NCI-H2081 (cell line): ENCODE measurements around the gene TSPAN14.

Experiments used
- DNase-seq, 2 experiments: peaks; one replicate each; lab custom pipeline; 2025; lab: John Stamatoyannopoulos, UW

TSPAN14 gene

DNA sequence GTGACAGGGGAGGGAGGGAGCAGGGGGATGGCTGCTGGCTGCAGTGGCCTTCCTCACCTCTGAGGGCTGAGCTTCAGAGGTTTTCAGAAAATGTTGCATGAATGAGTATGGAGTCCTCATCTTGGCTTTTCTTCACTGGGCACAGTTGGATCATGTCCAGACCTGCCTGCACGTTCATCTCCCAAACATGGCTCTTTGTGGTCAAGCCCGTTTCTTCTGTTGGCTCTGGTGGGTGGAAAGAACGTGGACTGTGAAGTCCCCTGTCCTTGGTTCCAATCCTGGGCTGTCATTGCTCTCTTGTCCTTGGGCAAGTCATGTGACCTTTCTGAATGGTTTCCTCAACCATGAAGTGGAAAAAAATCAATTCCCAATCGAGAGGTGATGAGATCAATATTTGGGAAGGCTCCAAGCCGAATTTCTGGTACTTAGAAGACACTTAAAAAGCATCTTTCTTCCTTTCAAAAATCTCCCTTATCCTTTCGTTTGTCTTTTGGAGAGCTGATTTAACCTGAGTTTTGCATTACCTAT, 34.5 kb downstream of the TSPAN14 start:
- no peak for DNase-seq

DNA sequence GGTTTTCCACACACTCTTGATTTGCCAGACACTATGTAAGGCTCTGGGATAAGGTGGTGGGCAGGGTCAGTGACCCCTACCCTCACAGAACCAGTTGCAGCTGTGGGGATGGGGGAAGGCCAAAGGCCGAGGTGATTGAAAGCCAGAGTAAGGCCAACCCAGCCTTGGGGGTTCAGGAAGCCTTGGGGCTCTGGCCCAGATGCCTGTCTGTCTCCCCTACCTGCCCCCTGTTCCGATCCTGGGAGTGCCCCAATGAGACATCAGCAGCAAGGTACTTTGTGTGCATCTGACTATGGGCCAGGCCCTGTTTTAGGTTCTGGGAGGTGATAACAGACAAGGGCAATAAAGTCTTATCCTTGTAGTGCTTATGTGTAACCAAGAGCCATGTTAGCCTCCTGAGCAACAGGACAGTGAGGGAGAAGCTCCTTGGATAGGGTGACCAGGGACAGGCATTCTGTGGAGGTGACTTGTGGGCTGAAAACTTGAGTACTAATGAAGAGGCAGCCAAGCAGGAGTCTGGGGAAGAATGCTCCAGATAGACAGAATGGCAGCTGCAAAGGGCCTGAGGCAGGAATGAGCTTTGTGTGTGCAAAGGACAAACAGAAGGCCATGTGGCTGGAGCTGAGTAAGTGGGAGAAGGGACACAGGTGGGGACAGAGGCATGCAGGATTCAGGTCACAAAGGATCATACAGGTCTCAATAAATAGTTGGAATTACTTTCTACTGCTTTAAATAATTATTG, 35.4 kb downstream of the TSPAN14 start:
- no peak for DNase-seq

DNA sequence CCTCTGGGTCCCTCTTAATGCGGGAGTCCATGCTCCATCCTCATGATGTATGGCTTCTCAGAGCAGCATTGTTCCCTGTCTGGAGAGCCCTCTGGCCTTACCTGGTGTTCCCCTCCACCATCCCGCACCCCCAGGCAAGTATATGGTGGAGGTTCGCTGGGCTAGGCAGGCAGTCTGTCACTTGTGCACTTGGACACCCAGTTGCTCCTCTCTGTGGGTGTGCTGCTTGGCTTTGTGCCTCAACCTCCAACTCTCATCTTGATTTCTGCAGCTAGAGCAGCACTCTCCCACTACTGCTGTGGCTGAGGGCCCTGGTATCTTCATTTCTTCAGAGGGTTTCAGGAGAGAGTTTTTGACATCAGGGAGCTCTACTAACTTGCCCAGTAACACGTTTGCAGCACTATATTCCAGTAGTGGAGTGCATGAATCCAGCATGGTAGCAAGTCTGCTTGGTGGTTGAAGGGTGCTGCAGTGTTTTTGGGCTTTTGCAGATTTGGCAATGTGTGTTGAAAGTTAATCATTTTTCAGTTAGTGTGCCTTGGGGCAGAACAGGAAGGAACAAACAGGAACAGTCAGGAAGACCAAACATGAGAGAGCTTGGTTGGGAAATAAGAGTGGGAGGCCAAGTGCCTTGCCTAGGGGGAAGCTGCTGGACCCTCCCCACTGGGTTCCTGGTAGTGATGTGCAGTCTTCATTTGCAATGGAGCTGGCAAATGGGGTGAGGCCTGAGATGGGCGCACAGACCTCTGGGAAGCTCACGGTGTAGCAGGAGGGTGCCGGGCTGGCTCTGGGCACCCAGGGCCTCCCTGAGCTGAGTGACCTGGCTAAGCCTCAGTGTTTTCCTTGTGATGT, 37.4 kb downstream of the TSPAN14 start:
- DNase-seq = no peak

DNA sequence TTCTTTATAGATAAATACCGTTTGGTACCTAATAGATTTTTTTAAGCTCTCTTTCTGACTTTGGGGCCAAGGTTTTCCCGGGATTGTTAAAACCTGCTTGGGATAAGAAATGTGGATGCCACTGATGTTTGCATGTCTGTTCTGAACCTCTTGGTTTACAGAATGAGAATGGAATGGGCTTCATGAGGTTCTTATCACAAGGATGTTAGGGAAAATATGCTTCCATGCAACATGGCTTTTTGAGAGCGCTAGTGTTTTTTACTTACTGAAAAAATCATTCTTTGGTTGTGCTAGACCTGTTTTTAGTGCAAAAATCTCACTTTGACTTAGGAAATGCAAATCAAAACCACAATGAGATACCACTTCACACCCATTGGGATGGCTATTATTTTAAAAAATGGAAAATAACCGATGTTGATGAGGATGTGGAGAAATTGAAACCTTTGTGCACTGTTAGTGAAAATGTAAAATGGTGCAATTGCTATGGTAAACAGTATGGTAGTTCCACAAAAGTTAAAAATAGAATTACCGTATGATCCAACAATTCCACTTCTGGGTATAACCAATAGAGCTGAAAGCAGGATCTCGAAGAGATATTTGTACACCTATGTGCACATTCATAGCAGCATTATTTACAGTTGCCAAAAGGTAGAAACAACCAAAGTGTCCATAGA, 38.9 kb downstream of the TSPAN14 start:
- DNase-seq = no peak

DNA sequence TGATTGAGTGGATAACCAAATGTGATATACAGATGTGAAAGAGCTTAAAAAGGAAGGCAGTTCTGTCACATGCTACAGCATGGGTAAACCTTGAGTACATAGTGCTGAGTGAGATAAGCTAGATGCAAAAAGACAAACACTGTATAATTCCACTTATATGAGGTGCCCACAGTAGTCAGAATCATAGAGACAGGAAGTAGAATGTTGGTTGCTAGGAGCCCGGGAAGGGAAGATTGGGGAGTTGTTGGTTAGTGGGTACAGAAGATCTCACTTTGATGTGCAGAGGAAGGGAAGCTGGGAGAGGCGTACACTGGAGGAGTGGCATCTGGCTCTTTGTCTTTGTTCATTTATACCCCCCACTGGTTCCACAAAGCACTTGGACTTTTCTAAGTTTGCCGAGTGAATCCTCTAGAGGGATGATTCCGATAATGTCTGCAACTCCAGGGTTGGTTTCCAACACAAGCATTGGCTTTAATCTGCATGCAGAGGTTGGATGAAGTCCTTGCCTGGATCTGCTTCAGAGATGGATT, 39.5 kb downstream of the TSPAN14 start:
- DNase-seq = no peak

- no peak for DNase-seq
These were observed 42.6 kb downstream of the TSPAN14 start for GRCh38 chr10:80496555-80497172.

DNA sequence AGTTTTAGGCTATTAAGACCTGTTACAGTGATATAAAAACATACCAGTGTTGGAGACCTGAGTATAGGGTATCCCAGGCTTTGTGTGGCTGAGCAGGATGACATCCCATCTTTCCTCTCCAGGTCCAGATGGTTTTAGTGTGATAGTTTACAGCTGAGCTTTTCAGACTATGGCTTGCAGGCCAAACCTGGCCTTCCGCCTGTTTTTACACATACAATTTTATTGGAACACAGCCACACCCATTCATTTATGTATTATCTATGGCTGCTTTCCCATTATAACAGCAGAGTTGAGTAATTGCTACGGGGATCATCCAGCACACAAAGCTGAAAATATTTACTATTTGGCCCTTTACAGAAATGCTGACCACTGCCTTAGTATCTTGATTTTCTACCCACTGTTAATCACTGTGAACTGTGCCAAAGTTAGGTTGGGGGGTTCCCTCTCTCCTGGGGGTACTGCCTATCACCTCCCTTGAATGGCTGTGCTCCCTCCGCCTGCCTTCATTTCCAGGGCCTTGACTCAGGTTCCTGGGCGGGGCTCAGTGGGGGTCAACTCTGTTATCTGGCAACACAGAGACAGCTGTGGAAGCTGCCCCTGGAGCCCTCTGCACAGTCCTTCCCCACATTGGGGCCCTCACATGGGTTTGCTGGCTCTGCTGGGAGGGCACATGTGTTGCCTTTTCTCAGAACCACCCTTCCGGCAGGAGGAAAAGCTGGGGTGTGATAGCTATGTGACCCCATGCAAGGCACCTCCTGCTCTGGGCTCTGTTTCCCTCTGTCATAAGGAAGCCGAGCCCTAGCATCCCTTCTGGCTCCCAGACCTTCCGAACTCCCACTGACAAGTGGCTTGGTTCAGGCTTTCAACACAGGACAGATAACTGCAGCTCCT, 43.3 kb downstream of the TSPAN14 start:
- DNase-seq = no peak

GRCh38 chr10:80498078-80498832, 44.1 kb downstream of the TSPAN14 start:
- no peak for DNase-seq

DNA sequence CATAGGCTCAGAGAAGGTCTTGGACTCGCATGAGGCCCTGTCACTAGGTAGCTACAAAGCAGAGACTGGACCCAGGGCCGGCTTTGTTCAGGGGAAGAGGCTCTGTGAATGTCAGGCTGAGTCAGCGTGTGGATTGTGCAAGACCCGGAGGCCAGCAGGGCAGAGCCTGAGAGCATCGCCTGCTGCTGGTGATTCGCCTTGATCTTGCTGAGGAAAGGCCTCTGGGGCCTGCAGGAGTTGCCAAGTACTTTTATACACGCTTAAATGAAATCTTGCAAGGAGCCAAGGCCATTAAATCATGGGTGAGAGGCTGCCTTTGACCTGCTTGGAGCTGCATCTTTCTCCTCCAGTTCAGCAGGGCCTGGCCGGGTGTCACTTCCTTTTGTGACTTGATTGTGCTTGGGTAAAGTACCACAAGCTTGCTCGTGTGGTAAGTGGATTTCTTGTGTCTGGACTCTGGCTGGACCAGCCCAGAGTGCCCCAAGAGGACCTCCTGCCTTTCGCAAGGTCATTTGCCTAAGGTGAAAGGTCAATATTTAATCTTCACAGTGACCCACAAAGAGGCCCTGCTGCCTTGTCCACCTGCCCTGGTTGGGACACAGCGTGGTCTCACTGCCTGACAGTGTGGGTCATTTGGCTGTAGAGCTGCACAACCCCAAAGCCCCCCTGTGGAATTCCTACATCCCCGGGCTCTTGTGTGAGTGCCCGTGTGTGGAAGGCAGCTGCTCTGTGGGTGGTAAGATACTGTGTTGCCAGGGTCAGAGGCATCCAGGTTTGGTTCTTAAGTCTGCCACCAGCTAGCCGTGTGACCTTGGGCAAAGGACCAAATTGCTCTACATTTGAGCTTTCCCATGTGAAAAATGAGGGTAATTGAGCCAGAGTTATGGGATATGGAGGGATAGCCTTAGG, 45.0 kb downstream of the TSPAN14 start:
- DNase-seq = no peak

DNA sequence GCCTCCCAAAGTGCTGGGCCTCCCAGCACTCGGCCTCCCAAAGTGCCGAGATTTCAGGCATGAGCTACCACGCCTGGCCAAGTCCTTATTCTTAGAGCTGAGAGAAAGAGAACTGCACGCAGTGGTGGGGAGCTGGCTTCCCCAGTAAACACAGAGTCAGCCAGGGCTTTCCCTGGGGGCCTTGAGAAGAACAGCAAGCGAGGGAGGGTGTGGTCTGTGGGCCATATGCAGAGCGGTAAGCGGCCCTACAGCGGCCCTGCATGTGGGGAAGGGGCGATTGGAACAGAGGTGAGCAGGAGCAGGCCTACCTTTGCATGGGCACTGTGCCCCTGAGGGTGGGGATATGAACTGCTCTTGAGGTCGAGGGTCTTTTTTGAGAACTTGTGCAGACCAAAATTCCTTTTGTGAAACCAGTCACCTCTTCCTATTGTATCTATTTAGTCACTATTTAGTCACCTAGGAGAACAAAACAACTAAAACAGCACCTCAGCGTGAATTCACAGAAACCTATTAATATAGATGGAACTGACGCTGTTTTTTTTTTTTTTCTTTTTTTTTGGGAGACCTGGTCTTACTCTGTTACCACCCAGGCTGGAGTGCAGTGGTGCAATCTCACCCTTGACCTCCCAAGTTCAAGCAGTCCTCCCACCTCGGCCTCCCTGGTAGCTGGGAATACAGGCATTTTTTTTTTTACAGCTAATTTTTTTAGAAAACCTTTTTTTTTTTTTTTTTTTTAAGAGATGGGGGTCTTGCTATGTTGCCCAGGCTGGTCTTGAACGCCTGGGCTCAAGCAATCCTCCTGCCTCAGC, 46.7 kb downstream of the TSPAN14 start:
- no peak for DNase-seq

- DNase-seq = no peak
These were observed 47.3 kb downstream of the TSPAN14 start for GRCh38 chr10:80501381-80501912.

DNA sequence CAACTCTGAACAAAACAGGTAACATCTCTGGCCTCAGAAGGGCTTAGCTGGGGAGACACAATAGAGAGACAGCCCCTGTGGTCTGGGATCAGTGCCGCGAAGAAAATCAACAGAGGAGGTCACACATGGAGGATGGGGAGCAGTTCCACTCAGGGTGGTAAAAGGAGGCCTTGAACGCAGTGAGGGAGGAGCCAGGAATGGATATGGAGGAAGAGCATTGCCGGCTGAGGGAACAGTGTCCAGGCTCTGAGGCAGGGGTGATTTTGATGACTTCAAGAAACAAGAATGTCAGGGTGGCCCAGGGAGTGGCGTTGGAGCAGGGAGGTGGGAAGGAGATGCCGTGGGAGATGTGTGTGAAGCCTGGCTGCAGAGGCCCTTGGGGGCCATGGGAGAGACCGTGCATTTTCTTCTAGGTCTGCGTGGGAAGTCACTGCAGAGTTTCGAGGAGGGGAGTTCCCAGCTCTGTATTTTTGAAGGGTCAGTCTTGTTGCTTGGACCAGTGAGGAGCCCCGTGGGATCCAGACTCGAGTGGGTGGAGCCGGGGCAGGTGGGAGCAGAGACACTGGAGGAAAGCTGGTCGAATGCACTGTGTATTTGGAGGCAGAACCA, 47.9 kb downstream of the TSPAN14 start:
- no peak for DNase-seq

GRCh38 chr10:80502621-80503583, 48.8 kb downstream of the TSPAN14 start:
- DNase-seq = no peak

GRCh38 chr10:80503584-80504157, 49.6 kb downstream of the TSPAN14 start:
- DNase-seq = no peak

DNA sequence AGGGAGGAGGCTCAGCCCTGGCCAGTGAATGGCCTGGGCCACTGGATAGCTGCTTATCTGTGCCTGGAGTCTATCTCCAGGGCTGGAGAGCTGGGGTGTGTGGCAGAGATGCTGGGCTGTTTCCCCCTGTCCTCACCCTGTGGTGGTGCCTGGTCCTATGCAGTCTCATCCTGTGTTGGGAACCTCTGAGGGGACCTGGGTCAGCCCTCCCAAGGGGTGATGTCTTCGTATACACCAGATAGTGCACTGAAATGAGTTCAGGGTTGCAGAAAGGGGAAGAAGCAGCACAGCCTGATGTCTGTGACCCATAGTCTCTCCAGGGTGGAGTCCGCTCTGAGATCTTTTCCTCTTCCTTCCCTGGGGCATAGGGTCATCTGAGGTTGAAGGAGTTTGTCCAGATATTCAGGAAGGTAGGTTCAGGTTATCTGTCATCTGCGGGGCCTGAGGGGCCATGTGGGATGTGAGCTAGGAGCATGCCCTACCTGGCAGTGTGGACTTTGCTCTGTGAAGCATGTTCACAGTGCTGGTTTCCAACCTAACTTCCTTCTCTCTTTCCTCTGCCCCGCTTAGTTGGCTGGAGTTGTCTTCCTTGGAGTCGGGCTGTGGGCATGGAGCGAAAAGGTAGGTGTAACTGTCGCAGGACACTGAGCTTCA, 50.2 kb downstream of the TSPAN14 start:
- DNase-seq = no peak
